H1 (cell line): ENCODE results near the gene IQSEC3. TPM values are rescaled to one million over a fixed set of nuclear protein-coding genes. Genes with fewer than 3 reads are reported as not detected.
A peak's percentile ranks its signal among the peaks of the same experiment; 100 is the strongest.

Experiments used
- CTCF ChIA-PET: fragments of 300-600 bp; sonication (Branson Sonifier 250); formaldehyde crosslinking; loops from one replicate; lab custom pipeline; 2021; ENCODE audit not compliant: partially characterized antibody; lab: Charles Lee
- POLR2A ChIA-PET: fragments of 300-600 bp; sonication (Branson Sonifier 250); formaldehyde crosslinking; loops from one replicate; lab custom pipeline; 2021; ENCODE audit warnings: inconsistent platforms; ENCODE audit not compliant: partially characterized antibody; lab: Charles Lee
- DNase-seq, 2 experiments: peaks; one replicate each; pipeline versions ENCODE4 v3.0.0 to v3.0.0-alpha.2; 2010 to 2022; ENCODE audit warnings: low spot score in 2 of 2, low read depth in 1 of 2, mixed read lengths in 1 of 2
- FAIRE-seq: peaks from 2 replicates; lab custom pipeline; 2011; peaks lifted over from hg19 to GRCh38; lab: Jason Lieb, UNC
- H2AFZ ChIP-seq: 2 replicates; pipeline ENCODE4 v1.8.1; 2012; ENCODE audit warnings: low read length, inconsistent platforms
- H2AK5ac ChIP-seq: 2 replicates; pipeline ENCODE4 v1.6.1; 2013; ENCODE audit warnings: low read depth, low read length
- H2BK120ac ChIP-seq: replicated peaks from 2 replicates; pipeline ENCODE3; 2013; ENCODE audit warnings: low read depth, low read length, inconsistent platforms
- H2BK12ac ChIP-seq: 2 replicates; pipeline ENCODE4 v1.6.1; 2013; ENCODE audit warnings: low read depth, low read length
- H2BK15ac ChIP-seq: 2 replicates; pipeline ENCODE4 v1.6.1; 2013; ENCODE audit warnings: low read length
- H2BK20ac ChIP-seq: 2 replicates; pipeline ENCODE4 v1.6.1; 2013; ENCODE audit warnings: low read length
- H2BK5ac ChIP-seq: 2 replicates; pipeline ENCODE4 v1.6.1; 2013; ENCODE audit warnings: low read depth, low read length
- H3K14ac ChIP-seq: 2 replicates; pipeline ENCODE4 v1.6.1; 2013; ENCODE audit warnings: inconsistent platforms; ENCODE audit not compliant: insufficient read length
- H3K18ac ChIP-seq: 2 replicates; pipeline ENCODE4 v1.6.1; 2013; ENCODE audit warnings: low read length; ENCODE audit errors: extremely low read depth
- H3K23ac ChIP-seq: 2 replicates; pipeline ENCODE4 v1.6.1; 2013; ENCODE audit warnings: inconsistent platforms; ENCODE audit not compliant: insufficient read length
- H3K23me2 ChIP-seq: 2 replicates; pipeline ENCODE4 v1.6.1; 2013; ENCODE audit warnings: low read depth, low read length
- H3K27ac ChIP-seq: 2 replicates; pipeline ENCODE4 v1.6.1; 2011; ENCODE audit warnings: low read depth, low read length, inconsistent platforms
- H3K27me3 ChIP-seq, 4 experiments: replicated peaks in 1 of 4; 1 replicate in 1 of 4; 2 replicates in 3 of 4; pipeline versions ENCODE4 v1.6.1 to v1.8.1; 2011 to 2013; ENCODE audit warnings: low read length in 3 of 4, mild to moderate bottlenecking in 3 of 4, inconsistent platforms in 2 of 4, mixed read lengths in 2 of 4, moderate library complexity in 1 of 4; ENCODE audit not compliant: control insufficient read depth in 3 of 4, insufficient read depth in 3 of 4; ENCODE audit errors: extremely low read depth in 1 of 4
- H3K36me3 ChIP-seq, 4 experiments: 2 replicates each; pipeline versions ENCODE4 v1.6.1 to v1.8.1; 2011 to 2013; ENCODE audit warnings: mild to moderate bottlenecking in 4 of 4, low read length in 3 of 4, moderate library complexity in 2 of 4, control low read depth in 1 of 4, inconsistent platforms in 1 of 4; ENCODE audit not compliant: insufficient read depth in 4 of 4, control insufficient read depth in 2 of 4
- H3K4ac ChIP-seq: replicated peaks from 2 replicates; pipeline ENCODE3; 2013; ENCODE audit warnings: low read length, low read depth, mixed read lengths, inconsistent platforms; ENCODE audit not compliant: insufficient read length
- H3K4me1 ChIP-seq, 4 experiments: replicated peaks in 1 of 4; 1 replicate in 1 of 4; 2 replicates in 3 of 4; pipeline versions ENCODE4 v1.6.1 to v1.8.1; 2011 to 2013; ENCODE audit warnings: low read length in 3 of 4, inconsistent platforms in 2 of 4, mixed read lengths in 1 of 4; ENCODE audit not compliant: insufficient read depth in 4 of 4, control insufficient read depth in 3 of 4
- H3K4me2 ChIP-seq, 2 experiments: 2 replicates each; pipeline versions ENCODE4 v1.6.1 to v1.8.1; 2011 to 2013; ENCODE audit warnings: low read depth in 2 of 2, low read length in 2 of 2, control low read depth in 1 of 2, inconsistent platforms in 1 of 2, mild to moderate bottlenecking in 1 of 2; ENCODE audit not compliant: insufficient read depth in 1 of 2
- H3K4me3 ChIP-seq, 4 experiments: fragments of 200-600, 300-600 bp in 1 of 4; sonication (generic), shearing (Covaris generic), sonication (Bioruptor Twin) in 1 of 4; 2 replicates each; pipeline versions ENCODE4 v1.5.1 to v1.8.1; 2011 to 2016; ENCODE audit warnings: low read length in 4 of 4, low read depth in 3 of 4, control low read depth in 2 of 4, inconsistent platforms in 2 of 4, mild to moderate bottlenecking in 2 of 4, mixed read lengths in 1 of 4, moderate library complexity in 1 of 4; ENCODE audit not compliant: insufficient read depth in 2 of 4; ENCODE audit errors: extremely low read depth in 1 of 4
- H3K56ac ChIP-seq: replicated peaks from 2 replicates; pipeline ENCODE3; 2013; ENCODE audit warnings: low read depth, mild to moderate bottlenecking, mixed read lengths, low read length, inconsistent platforms; ENCODE audit not compliant: insufficient read length
- H3K79me1 ChIP-seq: 2 replicates; pipeline ENCODE4 v1.6.1; 2013; ENCODE audit warnings: low read depth, low read length, control low read depth
- H3K79me2 ChIP-seq, 2 experiments: 2 replicates each; pipeline versions ENCODE4 v1.6.1 to v1.8.1; 2012 to 2013; ENCODE audit warnings: low read length in 2 of 2, mild to moderate bottlenecking in 2 of 2, inconsistent platforms in 1 of 2; ENCODE audit not compliant: insufficient read depth in 2 of 2, control insufficient read depth in 1 of 2
- H3K9ac ChIP-seq, 4 experiments: replicated peaks in 1 of 4; 1 replicate in 1 of 4; 2 replicates in 3 of 4; pipeline versions ENCODE4 v1.6.1 to v1.8.1; 2011 to 2013; ENCODE audit warnings: low read depth in 3 of 4, low read length in 3 of 4, control low read depth in 2 of 4, mild to moderate bottlenecking in 2 of 4, moderate library complexity in 2 of 4, inconsistent platforms in 1 of 4; ENCODE audit errors: extremely low read depth in 1 of 4
- H3K9me3 ChIP-seq, 2 experiments: 2 replicates each; pipeline versions ENCODE4 v1.6.1 to v1.8.1; 2012 to 2013; ENCODE audit warnings: mild to moderate bottlenecking in 2 of 2, moderate library complexity in 2 of 2, control low read depth in 1 of 2, inconsistent platforms in 1 of 2, low read depth in 1 of 2, low read length in 1 of 2, mixed read lengths in 1 of 2; ENCODE audit not compliant: insufficient read depth in 2 of 2
- H4K20me1 ChIP-seq, 2 experiments: replicated peaks in 1 of 2; 2 replicates each; pipeline versions ENCODE3 to v1.8.1; 2011 to 2013; ENCODE audit warnings: inconsistent platforms in 2 of 2, low read length in 2 of 2, mild to moderate bottlenecking in 1 of 2; ENCODE audit not compliant: insufficient read depth in 2 of 2, control insufficient read depth in 1 of 2
- H4K5ac ChIP-seq: 2 replicates; pipeline ENCODE4 v1.6.1; 2013; ENCODE audit warnings: low read length, low read depth, mixed read lengths, inconsistent platforms; ENCODE audit not compliant: insufficient read length
- H4K8ac ChIP-seq: 2 replicates; pipeline ENCODE4 v1.8.0; 2013; ENCODE audit warnings: mild to moderate bottlenecking, moderate library complexity, low read length, inconsistent platforms; ENCODE audit not compliant: insufficient read depth; ENCODE audit errors: extremely low read depth
- H4K91ac ChIP-seq: replicated peaks from 2 replicates; pipeline ENCODE3; 2013; ENCODE audit warnings: low read length, mixed read lengths, inconsistent platforms; ENCODE audit not compliant: insufficient read length
- ATF3 ChIP-seq: IDR thresholded peaks from 2 replicates; pipeline ENCODE4 v1.6.1; 2011; ENCODE audit warnings: low read depth, mild to moderate bottlenecking, low read length; ENCODE audit not compliant: insufficient read depth
- BRCA1 ChIP-seq: IDR thresholded peaks from 2 replicates; pipeline ENCODE4 v1.6.1; 2012; ENCODE audit warnings: low read depth, low read length, improper control_type of control experiment
- CEBPB ChIP-seq: IDR thresholded peaks from 2 replicates; pipeline ENCODE4 v1.6.1; 2012; ENCODE audit warnings: low read depth, low read length
- CREB1 ChIP-seq: IDR thresholded peaks from 2 replicates; pipeline ENCODE4 v1.6.1; 2012; ENCODE audit warnings: inconsistent platforms
- FOSL1 ChIP-seq: IDR thresholded peaks from 2 replicates; pipeline ENCODE4 v1.6.1; 2011; ENCODE audit warnings: mild to moderate bottlenecking, low read depth, low read length, moderate library complexity; ENCODE audit not compliant: insufficient read depth
- HDAC6 ChIP-seq: IDR thresholded peaks from one replicate; pipeline ENCODE4 v1.7.1; 2012; ENCODE audit warnings: low read depth, mild to moderate bottlenecking, inconsistent platforms, low read length, moderate library complexity
- KDM5A ChIP-seq: fragments of 200-600 bp; IDR thresholded peaks from 2 replicates; pipeline ENCODE4 v1.7.1; 2012; ENCODE audit warnings: mild to moderate bottlenecking, low read length, inconsistent platforms, mixed read lengths
- POLR2A ChIP-seq, 2 experiments: IDR thresholded peaks; 1 replicate in 1 of 2; 2 replicates in 1 of 2; pipeline ENCODE4 v1.6.1; 2011; ENCODE audit warnings: low read depth in 2 of 2, low read length in 2 of 2, mild to moderate bottlenecking in 2 of 2; ENCODE audit errors: control extremely low read depth in 1 of 2
- RNF2 ChIP-seq: fragments of 200-900, 300-1000 bp; sonication (generic); IDR thresholded peaks from 2 replicates; pipeline ENCODE4 v1.7.1; 2016; ENCODE audit warnings: borderline replicate concordance, low read depth, mild to moderate bottlenecking, antibody characterized with exemption, low read length; ENCODE audit not compliant: poor library complexity, severe bottlenecking; ENCODE audit errors: missing control alignments
- SAP30 ChIP-seq: fragments of 300-600 bp; sonication (generic); IDR thresholded peaks from 2 replicates; pipeline ENCODE4 v1.7.1; 2012; ENCODE audit warnings: low read length, moderate library complexity, mild to moderate bottlenecking, inconsistent platforms; ENCODE audit not compliant: insufficient read depth, insufficient replicate concordance
- TBP ChIP-seq: IDR thresholded peaks from 2 replicates; pipeline ENCODE4 v1.6.1; 2011; ENCODE audit warnings: low read depth, low read length, improper control_type of control experiment
- USF2 ChIP-seq: IDR thresholded peaks from 2 replicates; pipeline ENCODE4 v1.6.1; 2011; ENCODE audit warnings: low read length, improper control_type of control experiment
- YY1 ChIP-seq: IDR thresholded peaks from 2 replicates; pipeline ENCODE4 v1.6.1; 2011; ENCODE audit warnings: low read depth, mild to moderate bottlenecking, low read length
- WGBS, 2 experiments: shearing (Covaris generic) in 1 of 2; methylation state at CpG; one replicate each; pipeline versions ENCODE4 v1.1.6 to v1.1.7; 2013 to 2015; ENCODE audit warnings: low lambda C conversion rate in 2 of 2, mixed read lengths in 2 of 2, inconsistent platforms in 1 of 2, low coverage in 1 of 2, missing lambda C conversion rate in 1 of 2; ENCODE audit not compliant: insufficient replicate concordance in 2 of 2, insufficient coverage in 1 of 2, insufficient read length in 1 of 2; ENCODE audit errors: extremely low coverage in 1 of 2, missing lambda C conversion rate in 1 of 2; 5-methylcytosine and 5-hydroxymethylcytosine counted together
- polyA plus RNA-seq, 7 experiments: library from polyadenylated mRNA; depleted of rRNA in 3 of 7; stranded (reverse) in 5 of 7; unstranded in 2 of 7; fragments of >200 nt in 5 of 7; fragments of 200-250 nt in 2 of 7; gene quantifications; 1 replicate in 5 of 7; 2 replicates in 1 of 7; 4 replicates in 1 of 7; pipeline versions ENCODE4 v1.2.1 to v1.2.3, GENCODE V29; 2011 to 2013; ENCODE audit warnings: missing spikeins in 2 of 7, mixed read lengths in 2 of 7
- total RNA-seq: library from RNA; stranded (reverse); fragmentation: NEBNext Ultra II Directional; extraction: Animal tissue kit (Norgen Biotek cat#: 25700); gene quantifications from 2 replicates; pipeline ENCODE4 v1.2.1, GENCODE V29; 2021

IQSEC3 gene
- total and polyA plus RNA-seq, 2 of the 8 experiments (the other 6 are each of a cell fraction or from before 2014, with no cell fraction given), result 1.2 to 3.1 TPM

- Histone ChIP-seq H3K79me2 (no peaks in the 10 kb centered on the region), H3K56ac (no peak overlapping the region), H3K27ac (no peak overlapping the region), H3K79me1 (no peaks in the 10 kb centered on the region), H3K9me3 (no peaks in the 10 kb centered on the region), H4K5ac (no peak overlapping the region), H3K4me1 (peaks cover 0 to 12% (median 7%) of the 10 kb centered on the region in 4 experiments; a peak in 6 of 7 replicates), H3K4ac (no peak overlapping the region), H4K91ac (no peak overlapping the region), H3K18ac (peak overlapping the region; percentile 52; the same call in 1 of the 2 replicates), H2AK5ac (no peak overlapping the region), H2BK15ac (peak overlapping the region; percentile 92; the same call in 1 of the 2 replicates), H3K4me3 (no peak overlapping the region), H2BK12ac (no peak overlapping the region; the same call in 1 of the 2 replicates), H3K23ac (no peak overlapping the region), H2BK120ac (no peak overlapping the region), H2BK5ac (no peak overlapping the region), H2AFZ (no peak overlapping the region), H4K20me1 (no peaks in the 10 kb centered on the region), H4K8ac (no peak overlapping the region), H3K36me3 (no peaks in the 10 kb centered on the region), H3K23me2 (no peaks in the 10 kb centered on the region), H3K27me3 (no peaks in the 10 kb centered on the region; a peak in 1 of 7 replicates), H2BK20ac (no peak overlapping the region), H3K14ac (no peak overlapping the region), H3K4me2 (no peak overlapping the region), H3K9ac (no peak overlapping the region)
- ChIA-PET POLR2A (interaction anchor here (1.1 to 1.6 kb wide), 6 partner anchors 9 to 52 kb away, joined by 3 to 6 read pairs (median 3); no protein-coding TSS in a partner anchor), CTCF (interaction anchor here (0.8 to 5.8 kb wide), 7 partner anchors 9 to 54 kb away, joined by 3 to 60 read pairs (median 10); no protein-coding TSS in a partner anchor)
- FAIRE-seq, result no peak
- no peak for DNase-seq
- WGBS, 2 experiments, result 94% methylated on average over 3 of the region's 3 CpGs; no CpG with 5 or more reads in 1 of the 2 experiments
- no peak for TF ChIP-seq HDAC6
- TF ChIP-seq FOSL1, result no peak
- TF ChIP-seq ATF3, result no peak
- no peak for TF ChIP-seq POLR2A (IDR thresholded peaks at IDR 0.05; ENCODE audit: control extremely low read depth in 1 of 2, low read depth in 2 of 2, low read length in 2 of 2)
- no peak for TF ChIP-seq CREB1
- TF ChIP-seq USF2, result no peak
- no peak for TF ChIP-seq SAP30
- no peak for TF ChIP-seq CEBPB
- no peak for TF ChIP-seq RNF2
- no peak for TF ChIP-seq KDM5A
- TF ChIP-seq TBP, result no peak
- no peak for TF ChIP-seq YY1
- no peak for TF ChIP-seq BRCA1
These were observed 112.2 kb downstream of the IQSEC3 start for GRCh38 chr12:178829-179109.
